ENCODE measurements around the gene CAVIN3. TPM values are rescaled to one million over a fixed set of nuclear protein-coding genes. Genes with fewer than 3 reads are reported as not detected.
A peak's percentile ranks its signal among the peaks of the same experiment; 100 is the strongest.

The CAVIN3 gene, protein sequence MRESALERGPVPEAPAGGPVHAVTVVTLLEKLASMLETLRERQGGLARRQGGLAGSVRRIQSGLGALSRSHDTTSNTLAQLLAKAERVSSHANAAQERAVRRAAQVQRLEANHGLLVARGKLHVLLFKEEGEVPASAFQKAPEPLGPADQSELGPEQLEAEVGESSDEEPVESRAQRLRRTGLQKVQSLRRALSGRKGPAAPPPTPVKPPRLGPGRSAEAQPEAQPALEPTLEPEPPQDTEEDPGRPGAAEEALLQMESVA
- total RNA-seq, result 1 to 10 TPM; 1.9 to 2.7 TPM

DNA sequence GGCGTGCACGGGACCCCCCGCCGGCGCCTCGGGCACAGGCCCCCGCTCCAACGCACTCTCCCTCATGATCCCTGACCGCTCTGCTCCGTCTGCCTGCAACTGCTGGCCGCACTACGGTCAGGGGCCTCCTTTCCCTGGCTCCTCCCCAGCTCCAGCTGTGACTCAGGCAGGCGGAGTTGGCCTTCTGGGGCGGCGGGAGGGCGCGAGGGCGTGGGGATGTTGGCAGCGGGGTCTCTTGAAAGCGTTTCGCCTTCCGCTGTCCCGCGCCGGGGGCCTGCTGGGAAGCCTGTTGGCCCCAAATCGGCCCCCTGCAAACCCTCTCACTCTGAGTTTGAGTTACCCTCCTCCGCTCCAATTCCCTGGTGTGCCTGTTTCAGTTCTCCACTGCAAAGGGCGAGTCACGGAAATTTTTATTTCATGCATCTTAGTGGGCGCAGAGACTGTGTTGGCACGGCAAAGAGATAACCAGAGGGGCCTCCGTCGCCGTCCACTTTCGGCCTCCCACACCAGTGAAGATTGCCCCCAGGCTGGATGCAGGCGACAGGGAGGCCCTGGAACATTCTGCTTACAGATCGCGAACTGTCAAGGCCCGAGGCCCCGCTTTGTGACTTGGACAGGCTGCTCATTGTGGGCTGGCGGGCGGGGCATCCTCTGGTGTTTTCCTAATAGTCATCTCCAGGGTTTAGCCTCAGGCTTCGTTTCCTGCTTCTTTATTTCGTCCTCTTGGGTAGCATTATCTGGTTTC lies at the start of gene CAVIN3:
Gene CAVIN3, minus strand, starts transcription at position 91 of the 745 bp plus-strand sequence. Its CDS starts 25 bp downstream, at position 66.
- no peaks in the 10 kb centered on the region for H3K9me3 Mint-ChIP-seq
- H3K27me3 Mint-ChIP-seq, result peaks cover 39% of the 10 kb centered on the region
- peak; percentile 65 for DNase-seq
- peak within 1 kb of the TSS; percentile 87 for H3K27ac Mint-ChIP-seq
- no peaks in the 10 kb centered on the region for H3K36me3 Mint-ChIP-seq (ENCODE audit: low read depth)
- H3K4me3 Mint-ChIP-seq, result peak within 1 kb of the TSS; percentile 51
- POLR2A ChIA-PET, result no interaction called here
- H3K4me1 Mint-ChIP-seq, result peaks cover 27% of the 10 kb centered on the region
- CTCF ChIA-PET, result interaction anchor here (0.8 to 2.1 kb wide), 4 partner anchors 14 to 43 kb away, joined by 3 to 8 read pairs (median 4); no protein-coding TSS in a partner anchor

DNA sequence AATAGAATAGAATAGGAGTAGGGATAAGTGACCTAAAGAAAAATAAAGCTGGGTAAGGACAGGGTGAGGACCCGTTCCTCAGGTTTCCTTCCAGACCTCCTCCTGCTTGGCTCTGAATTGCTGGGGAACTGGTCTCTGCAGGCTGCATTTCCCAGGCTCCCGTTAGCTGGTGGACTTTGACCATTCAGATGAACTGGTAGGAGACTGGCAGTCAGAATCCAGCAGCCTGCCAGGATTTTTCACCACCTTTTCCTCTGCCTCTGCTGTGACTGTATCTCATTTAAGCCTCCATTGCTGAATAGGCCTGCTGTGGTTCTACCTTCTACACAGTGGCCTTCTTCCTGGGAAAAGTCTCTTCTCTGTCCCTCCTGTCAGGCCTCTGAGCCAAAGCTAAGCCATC lies 45.4 kb upstream of the CAVIN3 start:
- no peak for DNase-seq
- Mint-ChIP-seq H3K27me3 (no peaks in the 10 kb centered on the region), H3K9me3 (no peaks in the 10 kb centered on the region), H3K27ac (no peak overlapping the region), H3K36me3 (ENCODE audit: low read depth) (no peaks in the 10 kb centered on the region), H3K4me1 (no peaks in the 10 kb centered on the region), H3K4me3 (no peak overlapping the region)
- ChIA-PET CTCF (interaction anchor here (4.7 kb wide), 1 partner anchor 13 kb away, joined by 32 read pairs; no protein-coding TSS in a partner anchor), POLR2A (no interaction called here)

DNA sequence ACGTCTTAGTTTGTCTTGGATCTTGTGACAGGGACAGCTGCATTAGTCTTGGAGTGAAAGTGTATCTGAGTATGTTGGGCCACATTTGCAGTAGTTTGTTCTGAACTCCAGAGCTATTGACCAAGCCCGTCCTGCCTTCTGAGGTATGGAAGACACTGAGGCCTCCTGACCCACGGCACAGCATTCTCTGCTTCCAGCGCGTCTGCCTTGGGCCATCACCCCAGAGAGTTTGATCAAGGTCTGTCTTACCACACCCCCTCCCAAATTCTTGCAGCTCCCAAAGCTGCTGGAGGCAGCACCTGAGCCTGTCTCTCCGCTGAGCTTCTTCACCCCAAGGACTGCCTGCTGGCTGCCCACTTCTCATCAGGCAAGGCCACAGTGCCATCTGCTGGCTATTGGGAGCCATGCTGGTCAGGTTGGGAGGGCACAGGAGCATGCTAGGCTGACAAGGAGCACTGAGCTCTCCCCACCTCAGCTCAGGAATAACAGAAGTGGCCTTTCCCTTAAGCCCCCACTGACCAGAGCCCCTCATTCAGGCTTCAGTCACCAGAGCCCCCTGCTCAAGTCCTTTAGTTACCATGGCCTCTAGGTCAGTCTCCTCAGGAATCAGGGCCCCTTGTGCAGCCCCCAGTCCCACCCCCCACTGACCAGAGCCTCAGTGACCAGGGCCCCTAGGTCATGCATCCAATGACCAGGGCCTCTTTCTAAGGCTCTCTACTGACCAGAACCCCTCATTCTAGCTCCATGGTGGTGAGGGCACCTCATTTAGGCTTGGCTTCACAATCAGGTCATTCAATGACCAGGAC lies 42.8 kb upstream of the CAVIN3 start:
- no peak overlapping the region for H3K4me3 Mint-ChIP-seq

DNA sequence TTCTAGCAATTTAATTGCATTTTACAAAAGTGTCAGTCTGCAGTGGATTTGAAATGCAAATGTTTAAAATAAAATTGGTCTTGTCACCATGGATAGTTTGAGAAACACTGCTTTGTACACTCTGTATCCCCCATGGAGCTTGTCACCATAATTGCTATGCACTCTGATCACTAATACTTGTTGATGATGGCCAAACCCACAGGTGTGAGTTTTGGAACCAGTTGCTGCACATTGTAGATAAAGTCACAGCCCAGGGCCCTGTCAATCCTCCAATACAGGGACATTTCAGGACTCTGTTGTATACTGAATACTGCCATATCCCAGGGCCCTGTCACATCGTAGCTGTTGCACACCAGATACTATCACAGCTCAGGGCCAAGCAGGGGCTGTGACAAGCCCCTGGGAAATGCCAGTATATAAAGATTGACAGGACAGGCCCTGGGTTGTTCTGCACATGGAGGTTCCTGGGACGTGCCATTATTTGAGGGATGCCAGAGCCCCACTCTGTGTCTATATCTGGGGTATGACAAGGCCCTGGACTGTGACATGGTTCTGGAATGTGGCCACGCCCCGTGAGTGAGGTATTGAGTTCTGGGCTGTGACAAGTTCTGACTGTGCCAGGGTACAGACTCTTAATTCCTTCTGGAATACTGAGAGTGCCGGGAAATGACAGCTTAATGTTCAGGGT lies 42.0 kb upstream of the CAVIN3 start:
- Mint-ChIP-seq H3K9me3 (no peaks in the 10 kb centered on the region), H3K27me3 (no peaks in the 10 kb centered on the region), H3K36me3 (ENCODE audit: low read depth) (no peaks in the 10 kb centered on the region), H3K27ac (no peak overlapping the region), H3K4me3 (no peak overlapping the region), H3K4me1 (no peaks in the 10 kb centered on the region)
- no peak for DNase-seq
- CTCF ChIA-PET, result interaction anchor here (0.6 to 4.7 kb wide), 28 partner anchors 10 to 178 kb away, joined by 3 to 39 read pairs (median 5); partner anchors contain the start of genes CAVIN3 and HPX
- POLR2A ChIA-PET, result no interaction called here

More for the DNA sequence above, 42.8 kb upstream of the CAVIN3 start:
- Mint-ChIP-seq H3K36me3 (ENCODE audit: low read depth) (no peaks in the 10 kb centered on the region), H3K27me3 (no peaks in the 10 kb centered on the region), H3K9me3 (no peaks in the 10 kb centered on the region), H3K27ac (no peak overlapping the region), H3K4me1 (no peaks in the 10 kb centered on the region)
- POLR2A ChIA-PET, result interaction anchor here (0.6 kb wide), 1 partner anchor 20 kb away, joined by 4 read pairs; no protein-coding TSS in a partner anchor
- CTCF ChIA-PET, result interaction anchor here (0.6 to 4.7 kb wide), 32 partner anchors 10 to 178 kb away, joined by 3 to 39 read pairs (median 4); partner anchors contain the start of genes CAVIN3 and HPX
- peak; percentile 78 for DNase-seq

DNA sequence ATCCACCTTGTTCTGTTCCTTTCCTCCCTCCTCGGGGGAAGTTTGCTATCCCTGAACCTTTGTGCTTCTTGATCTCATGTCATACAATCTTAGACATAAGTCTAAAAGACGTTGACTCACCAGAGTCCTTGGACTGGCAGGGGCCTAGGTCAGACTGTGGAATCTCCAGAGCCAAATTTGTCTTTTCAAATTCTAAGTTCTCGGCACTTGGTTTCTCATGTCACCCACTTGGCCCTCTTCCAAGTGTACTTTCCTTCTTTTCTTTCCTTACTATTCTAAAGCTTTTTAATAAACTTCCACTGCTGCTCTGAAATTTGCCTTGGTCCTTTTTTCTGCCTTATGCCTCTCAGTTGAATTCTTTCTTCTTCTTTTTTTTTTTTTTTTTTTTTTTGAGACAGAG lies 39.9 kb upstream of the CAVIN3 start:
- Mint-ChIP-seq H3K36me3 (ENCODE audit: low read depth) (no peaks in the 10 kb centered on the region), H3K9me3 (no peaks in the 10 kb centered on the region), H3K27me3 (no peaks in the 10 kb centered on the region), H3K4me1 (no peaks in the 10 kb centered on the region), H3K4me3 (no peak overlapping the region), H3K27ac (no peak overlapping the region)
- CTCF ChIA-PET, result interaction anchor here (0.6 to 0.7 kb wide), 2 partner anchors 92 to 135 kb away, joined by 3 read pairs; no protein-coding TSS in a partner anchor
- POLR2A ChIA-PET, result no interaction called here
- DNase-seq, result no peak

DNA sequence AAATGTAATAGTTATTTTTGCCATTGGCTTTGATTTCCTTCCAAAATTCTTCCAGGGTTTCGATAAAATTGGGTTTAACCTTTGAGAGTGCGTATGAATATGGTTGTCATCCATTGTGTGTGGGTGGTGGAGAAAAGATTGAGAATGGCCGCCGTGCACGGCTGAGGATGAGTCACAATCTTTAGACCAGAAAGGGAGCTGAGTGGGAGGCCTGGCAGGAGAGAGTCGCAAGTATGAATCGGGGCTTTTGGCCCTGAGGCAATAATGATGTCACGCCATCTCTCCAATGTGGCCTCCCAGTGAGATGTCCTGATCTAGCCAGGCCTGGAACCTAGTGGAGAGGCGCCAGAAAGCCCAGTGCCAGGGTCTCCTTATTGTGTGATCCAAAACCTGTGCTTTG lies 36.9 kb upstream of the CAVIN3 start:
- no peaks in the 10 kb centered on the region for H3K36me3 Mint-ChIP-seq (ENCODE audit: low read depth)
- H3K4me1 Mint-ChIP-seq, result peaks cover 3% of the 10 kb centered on the region
- peaks cover 2% of the 10 kb centered on the region for H3K27me3 Mint-ChIP-seq
- ChIA-PET CTCF (interaction anchor here (1.1 kb wide), 1 partner anchor 42 kb away, joined by 3 read pairs; no protein-coding TSS in a partner anchor), POLR2A (no interaction called here)
- H3K27ac Mint-ChIP-seq, result no peak overlapping the region
- DNase-seq, result no peak
- no peaks in the 10 kb centered on the region for H3K9me3 Mint-ChIP-seq
- H3K4me3 Mint-ChIP-seq, result no peak overlapping the region

DNA sequence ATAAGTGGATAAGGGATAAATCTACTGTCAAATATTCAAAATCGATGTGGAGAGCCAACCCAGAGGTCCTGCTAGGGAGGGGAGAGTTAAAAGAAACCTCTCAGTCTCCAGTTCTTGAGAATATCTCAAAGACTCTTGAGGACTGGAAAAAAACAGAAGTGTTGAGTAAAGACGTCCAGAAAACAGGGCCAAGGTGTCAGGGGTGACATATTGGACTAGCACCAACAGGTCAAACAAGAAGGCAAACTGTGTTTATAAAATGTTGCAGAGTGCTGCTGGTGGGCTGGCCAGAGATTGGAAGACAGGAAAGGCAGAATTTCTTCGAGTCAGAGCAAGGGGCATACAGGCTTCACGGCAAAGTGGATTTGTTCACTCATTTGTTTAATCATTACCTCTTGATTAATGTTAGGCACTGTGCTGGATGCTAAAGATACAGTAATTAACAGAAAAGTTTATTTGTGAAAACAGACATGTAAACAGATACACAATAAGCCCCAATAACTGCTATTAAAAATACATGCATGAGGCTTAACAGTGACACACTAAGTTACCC lies 36.3 kb upstream of the CAVIN3 start:
- Mint-ChIP-seq H3K27ac (no peak overlapping the region), H3K27me3 (peaks cover 2% of the 10 kb centered on the region), H3K9me3 (no peaks in the 10 kb centered on the region), H3K36me3 (ENCODE audit: low read depth) (no peaks in the 10 kb centered on the region), H3K4me1 (peaks cover 3% of the 10 kb centered on the region), H3K4me3 (no peak overlapping the region)
- ChIA-PET POLR2A (no interaction called here), CTCF (interaction anchor here (1.1 kb wide), 1 partner anchor 41 kb away, joined by 3 read pairs; no protein-coding TSS in a partner anchor)
- no peak for DNase-seq

DNA sequence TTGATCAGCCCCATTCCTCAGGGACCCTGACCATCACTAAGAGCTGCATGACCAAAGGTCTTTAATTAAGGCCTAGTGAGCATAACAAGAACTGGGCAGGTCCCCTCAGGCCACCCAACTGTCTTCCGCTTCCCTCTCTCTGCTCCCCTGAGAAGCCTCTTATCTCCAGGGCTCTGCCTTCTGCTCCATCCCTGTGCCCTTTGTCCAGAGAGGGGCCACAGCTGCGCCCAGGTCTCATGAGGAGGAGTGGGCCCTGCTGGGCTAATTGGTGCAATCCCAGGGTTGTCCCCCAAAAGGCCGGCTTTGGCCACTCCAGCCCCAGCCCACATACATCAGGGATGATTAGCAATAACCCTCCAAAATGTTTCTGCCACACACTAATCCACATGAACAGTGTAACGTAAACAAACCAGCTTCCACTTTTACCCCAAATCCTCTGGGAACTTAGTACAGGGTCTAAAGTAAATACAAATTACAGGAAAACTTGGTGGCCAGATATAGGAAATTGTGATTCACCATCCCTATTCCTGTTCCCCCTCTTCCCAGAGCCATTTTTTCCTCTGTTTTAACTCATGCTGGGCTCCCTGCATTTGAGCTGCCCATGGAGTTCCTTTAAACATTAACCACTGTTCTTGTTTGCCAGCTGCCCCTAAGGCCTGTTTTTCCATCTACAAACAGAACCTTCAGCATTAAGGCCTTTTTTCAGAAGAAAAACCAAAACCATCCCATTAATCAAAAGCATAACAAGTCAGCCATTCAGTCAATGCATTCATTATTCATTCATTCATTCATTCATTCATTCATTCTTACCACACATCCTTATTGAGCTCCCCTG lies 34.6 kb upstream of the CAVIN3 start:
- POLR2A ChIA-PET, result no interaction called here
- Mint-ChIP-seq H3K27ac (no peak overlapping the region), H3K27me3 (peaks cover 2% of the 10 kb centered on the region)

DNA sequence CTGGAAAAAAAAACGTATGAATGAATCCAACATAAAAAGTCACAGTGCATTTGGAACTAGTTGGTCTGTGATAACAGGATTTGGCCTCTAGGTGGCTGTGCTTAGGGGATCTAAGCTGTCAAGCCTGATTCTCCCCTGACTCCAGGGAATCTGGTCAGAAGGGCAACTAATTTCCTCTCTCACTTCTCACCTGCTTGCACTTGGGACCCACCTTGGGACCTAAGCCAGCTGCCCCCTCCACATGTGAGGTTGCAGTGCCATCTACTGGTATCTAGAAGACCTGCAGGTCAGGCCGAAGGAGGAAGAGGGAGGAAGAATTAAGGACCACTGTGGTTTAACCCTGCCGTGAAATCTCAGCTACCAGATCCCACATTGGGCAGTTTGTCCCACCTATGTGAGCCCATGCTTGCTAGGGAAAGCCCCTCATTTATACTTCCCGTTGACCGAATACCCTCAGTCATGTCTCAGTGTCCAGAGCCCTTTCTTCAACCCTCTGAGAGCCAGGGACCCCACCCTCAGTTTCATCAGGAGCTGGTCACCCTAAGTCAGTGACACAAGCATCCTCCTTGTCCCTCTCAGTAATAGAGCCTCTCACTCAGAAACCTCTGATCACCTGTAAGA lies 33.2 kb upstream of the CAVIN3 start:
- peak; percentile 68 for DNase-seq
- Mint-ChIP-seq H3K27ac (peak overlapping the region; percentile 2), H3K4me3 (no peak overlapping the region), H3K36me3 (ENCODE audit: low read depth) (no peaks in the 10 kb centered on the region), H3K9me3 (no peaks in the 10 kb centered on the region), H3K4me1 (peaks cover 3% of the 10 kb centered on the region), H3K27me3 (peaks cover 2% of the 10 kb centered on the region)
- POLR2A ChIA-PET, result interaction anchor here (0.6 kb wide), 1 partner anchor 49 kb away, joined by 3 read pairs; no protein-coding TSS in a partner anchor
- CTCF ChIA-PET, result interaction anchor here (0.6 to 6.2 kb wide), 27 partner anchors 9 to 410 kb away, joined by 3 to 39 read pairs (median 5); partner anchors contain the start of genes CAVIN3, CCKBR and FHIP1B

More for the DNA sequence above, 34.6 kb upstream of the CAVIN3 start:
- Mint-ChIP-seq H3K4me3 (no peak overlapping the region), H3K4me1 (peaks cover 3% of the 10 kb centered on the region), H3K36me3 (ENCODE audit: low read depth) (no peaks in the 10 kb centered on the region), H3K9me3 (no peaks in the 10 kb centered on the region)
- CTCF ChIA-PET, result interaction anchor here (0.9 to 6.2 kb wide), 12 partner anchors 8 to 219 kb away, joined by 3 to 39 read pairs (median 9); partner anchors contain the start of genes CCKBR and FHIP1B
- DNase-seq, result no peak

DNA sequence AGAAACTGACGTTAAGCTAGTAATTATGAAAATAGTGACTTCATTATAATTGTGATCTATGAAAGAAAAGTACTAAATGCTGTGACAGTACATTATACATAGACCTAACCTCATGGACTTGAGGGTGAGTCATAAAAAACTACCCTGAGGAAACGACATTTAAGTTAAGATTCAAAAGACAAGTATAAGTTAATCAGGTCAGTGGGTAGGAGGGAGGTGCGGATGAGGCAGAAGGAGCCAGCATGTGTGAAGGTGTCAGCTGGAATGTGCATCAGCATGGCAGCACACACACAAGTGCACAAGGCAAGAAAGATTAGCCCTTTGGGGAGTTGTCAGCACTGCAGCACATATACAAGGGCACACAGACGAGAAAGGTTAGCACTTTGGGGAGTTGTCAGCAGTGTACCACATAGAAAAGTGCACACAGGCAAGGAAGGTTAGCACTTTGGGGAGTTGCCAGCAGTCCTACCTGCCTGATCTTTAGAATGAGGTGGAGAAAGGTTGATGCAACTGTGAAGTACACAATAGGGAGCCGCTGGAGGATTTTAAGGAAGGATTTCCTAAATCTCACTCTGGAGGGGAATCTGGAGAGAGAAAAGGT lies 31.6 kb upstream of the CAVIN3 start:
- H3K27ac Mint-ChIP-seq, result peak overlapping the region; percentile 1
- ChIA-PET CTCF (interaction anchor here (1.1 to 6.2 kb wide), 8 partner anchors 10 to 117 kb away, joined by 3 to 39 read pairs (median 4); partner anchors contain the start of genes CAVIN3 and FHIP1B), POLR2A (no interaction called here)

More for the DNA sequence above, 31.6 kb upstream of the CAVIN3 start:
- Mint-ChIP-seq H3K9me3 (no peaks in the 10 kb centered on the region), H3K4me3 (no peak overlapping the region), H3K4me1 (peaks cover 3% of the 10 kb centered on the region), H3K36me3 (ENCODE audit: low read depth) (no peaks in the 10 kb centered on the region), H3K27me3 (peaks cover 2% of the 10 kb centered on the region)
- DNase-seq, result no peak
